RWPE2 (cell line): ENCODE data around the gene MAN1A2.

Experiments used
- ATAC-seq: fragments of 200-7000 bp; cut with Tn5 transposase; 3 replicates; pipeline ENCODE4 v1.9.1; 2021; ENCODE audit warnings: low read depth
- DNase-seq: peaks from one replicate; pipeline ENCODE4 v3.0.0-alpha.2; 2020; ENCODE audit warnings: low spot score
- H3K27ac ChIP-seq: fragments of 450-650 bp; 2 replicates; pipeline ENCODE4 v1.5.1; 2017; ENCODE audit warnings: mild to moderate bottlenecking; ENCODE audit not compliant: poor library complexity, severe bottlenecking
- H3K27me3 ChIP-seq: fragments of 250-450 bp; sonication (Bioruptor Pico); 2 replicates; pipeline ENCODE4 v1.5.1; 2021; ENCODE audit warnings: mild to moderate bottlenecking, moderate library complexity; ENCODE audit not compliant: insufficient read depth, poor library complexity, severe bottlenecking
- H3K36me3 ChIP-seq: fragments of 250-450 bp; sonication (Bioruptor Pico); 2 replicates; pipeline ENCODE4 v1.5.1; 2020; ENCODE audit warnings: low read depth, mild to moderate bottlenecking, moderate library complexity
- H3K4me1 ChIP-seq: fragments of 250-450 bp; sonication (Bioruptor Pico); 2 replicates; pipeline ENCODE4 v1.5.1; 2021; ENCODE audit warnings: mild to moderate bottlenecking, moderate library complexity; ENCODE audit not compliant: insufficient read depth, poor library complexity, severe bottlenecking
- H3K4me3 ChIP-seq: fragments of 250-450 bp; sonication (Bioruptor Pico); 2 replicates; pipeline ENCODE4 v1.5.1; 2021; ENCODE audit warnings: mild to moderate bottlenecking, moderate library complexity; ENCODE audit not compliant: severe bottlenecking
- H3K9me3 ChIP-seq: fragments of 250-450 bp; sonication (Bioruptor Pico); 2 replicates; pipeline ENCODE4 v1.5.1; 2021; ENCODE audit warnings: mild to moderate bottlenecking, moderate library complexity; ENCODE audit not compliant: severe bottlenecking
- CTCF ChIP-seq: fragments of 450-650 bp; IDR thresholded peaks from one replicate; pipeline ENCODE4 v1.5.1; 2017; ENCODE audit warnings: mild to moderate bottlenecking, moderate library complexity; ENCODE audit not compliant: poor library complexity, severe bottlenecking

MAN1A2 gene

GRCh38 chr1:117511273-117511672 lies 144.0 kb downstream of the MAN1A2 start:
- no peak overlapping the region for H3K27ac ChIP-seq
- H3K9me3 ChIP-seq: peaks cover 3% of the 10 kb centered on the region
- no peaks in the 10 kb centered on the region for H3K4me1 ChIP-seq
- H3K36me3 ChIP-seq: peaks cover 6% of the 10 kb centered on the region
- H3K4me3 ChIP-seq: no peak overlapping the region
- H3K27me3 ChIP-seq: no peaks in the 10 kb centered on the region
- ATAC-seq (no peak), DNase-seq (no peak)
- TF ChIP-seq CTCF: no peak

- H3K9me3 ChIP-seq: peaks cover 3% of the 10 kb centered on the region
- peaks cover 6% of the 10 kb centered on the region for H3K36me3 ChIP-seq
- H3K4me1 ChIP-seq: no peaks in the 10 kb centered on the region
- no peak overlapping the region for H3K27ac ChIP-seq
- no peaks in the 10 kb centered on the region for H3K27me3 ChIP-seq
- TF ChIP-seq CTCF: peak; percentile 70
- DNase-seq: no peak
- no peak overlapping the region for H3K4me3 ChIP-seq
- ATAC-seq: no peak
These were observed 145.6 kb downstream of the MAN1A2 start for GRCh38 chr1:117512728-117513321.

DNA sequence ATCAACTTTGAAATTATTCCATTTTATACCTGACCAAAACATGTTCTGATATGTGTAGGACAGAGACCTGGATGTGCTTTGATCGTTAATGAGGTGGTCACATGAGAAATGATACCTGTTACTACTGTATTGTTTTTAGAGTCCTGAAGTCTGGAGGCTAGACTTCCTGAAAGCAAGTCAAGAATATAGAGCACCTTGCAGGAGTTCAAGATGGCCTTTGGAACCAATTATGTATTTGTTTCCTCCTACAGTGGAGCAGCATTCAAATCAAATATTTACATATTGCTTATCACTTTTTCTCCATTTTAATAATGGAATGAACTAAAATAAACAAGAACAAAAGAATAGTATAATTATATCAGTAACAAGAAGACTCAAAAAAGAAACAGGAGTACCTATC lies 155.9 kb downstream of the MAN1A2 start:
- no peaks in the 10 kb centered on the region for H3K36me3 ChIP-seq
- ATAC-seq (no peak), DNase-seq (no peak)
- TF ChIP-seq CTCF: no peak
- no peaks in the 10 kb centered on the region for H3K4me1 ChIP-seq
- H3K9me3 ChIP-seq: no peaks in the 10 kb centered on the region
- no peak overlapping the region for H3K27ac ChIP-seq
- H3K27me3 ChIP-seq: no peaks in the 10 kb centered on the region
- H3K4me3 ChIP-seq: no peak overlapping the region

GRCh38 chr1:117527074-117527473 lies 159.8 kb downstream of the MAN1A2 start:
- Histone ChIP-seq H3K9me3 (no peaks in the 10 kb centered on the region), H3K27ac (no peak overlapping the region), H3K36me3 (no peaks in the 10 kb centered on the region), H3K4me3 (no peak overlapping the region), H3K27me3 (no peaks in the 10 kb centered on the region), H3K4me1 (no peaks in the 10 kb centered on the region)
- DNase-seq (no peak), ATAC-seq (no peak)
- no peak for TF ChIP-seq CTCF

- no peak overlapping the region for H3K4me3 ChIP-seq
- no peak for TF ChIP-seq CTCF
- H3K36me3 ChIP-seq: no peaks in the 10 kb centered on the region
- no peak for DNase-seq
- no peaks in the 10 kb centered on the region for H3K9me3 ChIP-seq
- H3K27me3 ChIP-seq: no peaks in the 10 kb centered on the region
- H3K27ac ChIP-seq: no peak overlapping the region
- ATAC-seq: no peak
- H3K4me1 ChIP-seq: no peaks in the 10 kb centered on the region
These were observed 160.4 kb downstream of the MAN1A2 start for GRCh38 chr1:117527566-117528102.
